AG04450 (cell line): Measurements from ENCODE around the gene SH3TC1. TPM values are rescaled to one million over a fixed set of nuclear protein-coding genes. Genes with fewer than 3 reads are reported as not detected.

Source experiments
- CTCF ChIA-PET: fragments of 300-600, 350-600 bp; formaldehyde crosslinking; extraction: SDS; loops from one replicate; lab custom pipeline; 2022; ENCODE audit warnings: antibody characterized with exemption, inconsistent platforms; lab: Charles Lee
- POLR2A ChIA-PET: fragments of 350-600 bp; formaldehyde crosslinking; extraction: SDS; loops from one replicate; lab custom pipeline; 2021; ENCODE audit warnings: antibody characterized with exemption, inconsistent platforms; lab: Yijun Ruan, JAX
- DNase-seq: peaks from one replicate; pipeline ENCODE4 v3.0.0-alpha.2; 2011; ENCODE audit warnings: low read depth, low spot score
- H3K27ac ChIP-seq: one replicate; pipeline ENCODE4 v1.5.1; 2012; ENCODE audit warnings: low read depth, low read length, control low read depth
- H3K27me3 ChIP-seq: one replicate; pipeline ENCODE4 v1.6.0; 2012; ENCODE audit warnings: low read length; ENCODE audit not compliant: control insufficient read depth, insufficient read depth
- H3K4me3 ChIP-seq: 2 replicates; pipeline ENCODE4 v1.5.1; 2011; ENCODE audit warnings: mild to moderate bottlenecking, low read depth, low read length, control low read depth
- H3K9me3 ChIP-seq: 2 replicates; pipeline ENCODE4 v1.5.1; 2012; ENCODE audit warnings: low read length; ENCODE audit not compliant: control insufficient read depth, insufficient read depth
- CTCF ChIP-seq: IDR thresholded peaks from 2 replicates; pipeline ENCODE4 v1.5.1; 2011; ENCODE audit warnings: low read depth, low read length, control low read depth, inconsistent platforms
- polyA plus RNA-seq: library from polyadenylated mRNA; depleted of rRNA; stranded (reverse); fragments of >200 nt; gene quantifications from 2 replicates; pipeline ENCODE4 v1.2.3, GENCODE V29; 2011

The SH3TC1 gene
- polyA plus RNA-seq, 1 experiment: 0.98 TPM

DNA sequence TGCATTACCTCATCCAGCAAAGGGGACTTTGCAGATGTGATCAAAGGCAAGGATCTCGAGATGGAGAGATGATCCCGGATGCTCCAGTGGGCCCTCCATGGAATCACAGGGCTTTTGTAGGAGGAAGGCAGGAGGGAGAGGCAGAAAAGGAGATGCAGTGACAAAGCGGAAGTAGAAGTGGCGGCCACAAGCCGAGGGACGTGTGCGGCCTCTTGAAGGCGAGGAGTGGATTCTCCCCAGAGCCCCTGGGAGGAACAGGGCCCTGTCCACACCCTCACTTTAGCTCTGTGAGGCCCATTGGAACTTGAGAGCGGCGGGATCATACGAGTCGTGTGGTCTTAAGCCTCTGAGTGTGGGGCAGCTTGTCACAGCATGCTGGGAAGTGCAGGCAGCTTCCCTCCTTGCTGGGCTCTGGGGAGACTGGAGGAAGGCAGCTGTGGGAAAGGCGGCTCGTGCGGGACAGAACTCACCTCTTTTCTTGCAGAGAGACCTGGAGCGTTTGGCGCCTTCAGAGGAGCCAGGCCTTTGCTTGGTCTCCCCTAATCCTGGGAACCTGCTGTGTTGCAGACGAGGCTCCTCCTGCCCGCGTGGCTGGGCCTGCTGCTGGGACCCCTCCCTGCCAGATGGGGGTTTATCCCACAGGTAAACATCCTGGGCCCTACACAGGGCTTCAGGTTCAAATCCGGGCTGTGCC is 10.2 kb downstream of the SH3TC1 start:
- no peaks in the 10 kb centered on the region; the same call in 1 of the 2 replicates for H3K9me3 ChIP-seq
- no peak overlapping the region for H3K27ac ChIP-seq
- ChIA-PET POLR2A (no interaction called here), CTCF (no interaction called here)
- H3K4me3 ChIP-seq: no peak overlapping the region
- H3K27me3 ChIP-seq: peaks cover 15% of the 10 kb centered on the region
- TF ChIP-seq CTCF: no peak
- no peak for DNase-seq

- Histone ChIP-seq H3K4me3 (no peak overlapping the region), H3K27me3 (peaks cover 15% of the 10 kb centered on the region), H3K27ac (no peak overlapping the region), H3K9me3 (no peaks in the 10 kb centered on the region; the same call in 1 of the 2 replicates)
- TF ChIP-seq CTCF: no peak
- POLR2A ChIA-PET: no interaction called here
- DNase-seq: no peak
- CTCF ChIA-PET: no interaction called here
These were observed 10.9 kb downstream of the SH3TC1 start for GRCh38 chr4:8210010-8210409.

DNA sequence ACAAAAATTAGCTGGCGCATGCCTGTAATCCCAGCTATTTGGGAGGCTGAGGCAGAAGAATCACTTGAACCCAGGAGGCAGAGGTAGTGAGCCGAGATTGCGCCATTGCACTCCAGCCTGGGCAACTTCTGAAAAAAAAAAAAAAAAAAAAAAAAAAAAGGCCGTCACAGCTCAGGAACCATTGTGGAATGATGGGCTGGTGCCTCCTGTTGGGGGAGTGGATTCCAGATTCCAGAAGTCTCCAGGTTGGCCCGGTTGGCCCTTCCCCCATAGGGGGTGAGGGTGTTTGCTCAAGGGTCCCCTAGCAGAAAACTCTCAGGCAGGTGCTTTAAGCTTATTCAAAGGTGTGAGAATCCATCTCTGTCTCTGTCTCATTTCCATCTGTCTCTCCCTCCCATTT is 11.5 kb downstream of the SH3TC1 start:
- no peak for DNase-seq
- Histone ChIP-seq H3K27me3 (peaks cover 15% of the 10 kb centered on the region), H3K9me3 (no peaks in the 10 kb centered on the region; the same call in 1 of the 2 replicates), H3K27ac (no peak overlapping the region), H3K4me3 (no peak overlapping the region)
- CTCF ChIA-PET: no interaction called here
- no peak for TF ChIP-seq CTCF
- POLR2A ChIA-PET: interaction anchor here (0.7 kb wide), 1 partner anchor 9 kb away, joined by 6 read pairs; no protein-coding TSS in a partner anchor

DNA sequence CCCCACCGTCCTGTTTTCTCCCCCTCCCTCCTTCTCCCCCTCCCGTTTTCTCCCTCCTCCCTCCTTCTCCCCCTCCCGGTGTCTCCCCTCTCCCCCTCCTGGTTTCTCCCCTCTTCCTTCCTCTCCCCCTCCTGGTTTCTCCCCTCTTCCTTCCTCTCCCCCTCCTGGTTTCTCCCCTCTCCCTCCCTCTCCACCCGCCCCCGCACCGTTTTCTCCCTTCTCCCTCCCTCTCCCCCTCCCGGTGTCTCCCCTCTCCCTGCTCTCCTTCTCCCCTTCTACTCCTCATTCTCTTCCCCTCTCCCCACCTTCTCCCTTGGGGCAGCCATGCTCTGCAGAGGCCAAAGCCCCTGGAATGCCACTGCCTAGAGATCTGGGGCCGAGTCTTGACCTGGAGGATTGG is 12.2 kb downstream of the SH3TC1 start:
- DNase-seq: no peak
- H3K9me3 ChIP-seq: no peaks in the 10 kb centered on the region
- H3K27ac ChIP-seq: no peak overlapping the region
- H3K4me3 ChIP-seq: no peak overlapping the region
- H3K27me3 ChIP-seq: peaks cover 15% of the 10 kb centered on the region
- ChIA-PET POLR2A (interaction anchor here (0.7 kb wide), 1 partner anchor 8 kb away, joined by 6 read pairs; no protein-coding TSS in a partner anchor), CTCF (no interaction called here)
- no peak for TF ChIP-seq CTCF
